ENCODE results near the gene P3H4. TPM values are rescaled to one million over a fixed set of nuclear protein-coding genes. Genes with fewer than 3 reads are reported as not detected.
A peak's percentile ranks its signal among the peaks of the same experiment; 100 is the strongest.

Gene P3H4
- total RNA-seq, 1 donor from 2014 or later, result 40.8 TPM

- no peak for DNase-seq
Measured at GRCh38 chr17:41822216-41823140, 10.7 kb upstream of the P3H4 start.

DNA sequence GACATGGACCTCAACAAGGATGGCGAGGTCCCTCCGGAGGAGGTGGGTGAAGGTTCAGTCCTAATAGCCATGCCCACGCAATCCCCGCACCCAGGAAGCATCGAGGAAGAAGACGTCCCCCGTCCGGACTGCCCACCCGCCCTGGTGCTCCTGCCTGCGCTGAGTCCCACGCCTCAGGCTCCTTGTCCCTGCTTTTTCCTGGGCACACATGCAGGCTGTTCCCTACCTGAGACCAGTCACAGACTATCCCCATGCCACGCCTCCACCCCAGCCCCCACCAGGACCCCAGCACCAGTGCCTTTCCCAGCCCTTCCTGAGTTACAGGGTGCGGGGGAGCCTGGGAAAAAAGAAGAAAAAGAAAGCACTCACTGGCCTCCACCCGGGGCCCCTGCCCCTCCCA, 10.0 kb upstream of the P3H4 start:
- DNase-seq, result no peak

GRCh38 chr17:41818024-41818423, 6.3 kb upstream of the P3H4 start:
- no peak for DNase-seq

DNA sequence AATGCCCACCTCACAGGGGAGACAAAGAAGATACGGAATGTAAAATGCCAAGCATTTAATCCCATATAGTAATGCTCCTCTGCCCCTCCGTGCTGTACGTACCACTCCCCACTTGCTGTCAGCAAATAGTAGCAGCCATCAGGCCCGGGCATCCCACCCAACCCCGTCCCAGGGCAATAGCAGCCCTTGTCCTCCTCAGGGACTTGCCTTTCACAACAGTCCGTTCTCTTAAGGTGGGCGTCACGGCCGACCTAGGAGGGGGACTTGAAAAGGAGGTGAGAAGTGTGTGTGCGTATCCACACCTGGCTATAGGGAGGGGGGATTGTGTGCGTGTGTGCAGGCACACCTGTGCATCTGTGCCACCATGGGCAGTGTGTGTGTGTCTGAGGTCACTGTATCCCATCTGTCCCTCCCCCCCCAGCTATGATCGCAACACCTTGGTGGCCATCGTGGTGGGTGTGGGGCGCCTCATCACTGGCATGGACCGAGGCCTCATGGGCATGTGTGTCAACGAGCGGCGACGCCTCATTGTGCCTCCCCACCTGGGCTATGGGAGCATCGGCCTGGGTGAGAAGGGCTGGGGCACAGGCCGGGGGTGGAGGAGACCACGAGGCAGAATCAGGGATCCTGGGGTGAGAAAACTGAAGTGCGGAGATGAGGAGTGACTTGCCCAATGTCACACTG, 5.0 kb upstream of the P3H4 start:
- DNase-seq, result no peak

GRCh38 chr17:41814195-41814594, 2.4 kb upstream of the P3H4 start:
- DNase-seq, result no peak

DNA sequence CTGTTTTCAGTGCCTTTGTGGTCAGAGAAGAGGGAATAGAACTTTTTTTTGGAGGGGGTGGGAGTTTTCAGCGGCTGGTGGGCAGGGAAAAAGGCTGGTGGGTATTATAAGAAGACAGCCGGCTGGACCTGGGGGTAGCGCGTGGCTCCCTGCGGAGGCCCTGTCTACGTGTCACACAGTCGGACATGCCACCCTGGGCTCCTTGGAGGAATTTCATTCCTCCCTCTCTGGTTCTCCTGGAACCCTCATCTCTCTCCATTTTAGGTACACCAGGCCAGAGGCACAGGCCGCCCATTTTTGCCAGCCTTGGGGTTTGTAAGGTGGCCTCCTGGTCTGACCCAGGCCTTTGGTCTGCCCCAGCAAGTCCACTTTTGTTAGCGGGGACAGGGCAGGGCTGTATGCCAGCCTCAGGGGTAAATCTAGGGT, 2.0 kb upstream of the P3H4 start:
- DNase-seq, result no peak

DNA sequence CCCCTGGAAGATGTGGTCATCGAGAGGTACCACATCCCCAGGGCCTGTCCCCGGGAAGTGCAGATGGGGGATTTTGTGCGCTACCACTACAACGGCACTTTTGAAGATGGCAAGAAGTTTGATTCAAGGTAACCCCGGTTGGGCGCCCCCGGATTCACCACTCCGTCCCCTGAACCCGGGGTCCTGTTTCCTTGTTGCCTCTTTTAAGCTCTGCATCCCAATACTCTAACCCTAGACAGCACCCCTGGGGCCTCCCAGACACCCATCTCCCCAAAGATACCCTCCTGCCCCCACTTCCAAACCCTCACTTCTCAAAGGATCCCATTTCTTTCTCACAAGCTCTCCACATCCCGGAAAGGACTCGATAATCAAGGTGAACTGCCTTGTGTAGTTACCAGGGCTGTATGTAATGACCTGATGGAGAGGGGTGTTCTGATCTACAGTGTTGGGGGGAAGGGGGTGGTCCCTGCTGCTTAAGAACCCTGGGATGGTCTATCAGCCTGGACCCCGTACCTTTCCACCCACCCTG, 1.5 kb upstream of the P3H4 start:
- no peak for DNase-seq

GRCh38 chr17:41812381-41813151, 817 bp upstream of the P3H4 start, which contains the start of gene FKBP10:
TSS of gene FKBP10 (plus strand) at chr17:41813004. CDS start at chr17:41813035, 31 bp downstream.
- DNase-seq, result peak; percentile 94

- DNase-seq, result no peak
Measured at GRCh38 chr17:41810659-41811548, 845 bp downstream of the P3H4 start.

DNA sequence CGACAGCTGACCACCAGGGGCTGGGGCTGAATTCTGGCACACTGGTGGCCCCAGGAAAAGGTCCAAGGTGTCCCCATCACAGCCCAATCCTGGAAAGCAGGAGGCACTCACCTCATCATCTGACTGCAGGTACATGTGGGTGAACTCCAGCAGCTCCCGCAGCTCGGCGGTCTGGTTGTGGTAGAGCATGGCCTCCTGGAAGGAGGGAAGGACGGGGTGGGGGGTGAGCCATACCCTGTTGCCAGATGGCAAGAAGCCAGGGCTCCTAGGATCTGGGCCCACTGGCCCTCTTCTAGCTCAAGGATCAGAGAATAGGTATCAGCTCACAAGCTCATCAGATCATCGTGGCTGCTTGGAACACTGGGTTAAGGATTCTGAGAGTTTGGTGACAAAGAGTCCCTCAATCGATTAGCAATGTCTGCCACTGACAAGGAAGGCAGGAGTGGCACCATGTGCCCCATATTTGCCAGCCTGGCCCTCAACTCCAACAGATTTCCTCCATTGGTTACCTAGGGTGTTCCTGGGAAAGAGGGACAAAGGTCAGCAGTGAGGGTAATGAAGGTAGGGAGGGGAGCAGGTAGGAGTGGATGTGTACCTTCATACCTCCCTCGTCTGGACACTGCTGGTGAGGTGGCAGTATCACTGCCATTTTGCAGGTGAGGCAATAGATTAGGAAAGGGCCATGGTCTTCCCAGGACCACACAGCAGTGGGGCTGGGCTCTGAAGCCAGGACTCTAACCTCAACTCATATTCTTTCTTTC, 4.9 kb downstream of the P3H4 start:
- DNase-seq, result no peak

DNA sequence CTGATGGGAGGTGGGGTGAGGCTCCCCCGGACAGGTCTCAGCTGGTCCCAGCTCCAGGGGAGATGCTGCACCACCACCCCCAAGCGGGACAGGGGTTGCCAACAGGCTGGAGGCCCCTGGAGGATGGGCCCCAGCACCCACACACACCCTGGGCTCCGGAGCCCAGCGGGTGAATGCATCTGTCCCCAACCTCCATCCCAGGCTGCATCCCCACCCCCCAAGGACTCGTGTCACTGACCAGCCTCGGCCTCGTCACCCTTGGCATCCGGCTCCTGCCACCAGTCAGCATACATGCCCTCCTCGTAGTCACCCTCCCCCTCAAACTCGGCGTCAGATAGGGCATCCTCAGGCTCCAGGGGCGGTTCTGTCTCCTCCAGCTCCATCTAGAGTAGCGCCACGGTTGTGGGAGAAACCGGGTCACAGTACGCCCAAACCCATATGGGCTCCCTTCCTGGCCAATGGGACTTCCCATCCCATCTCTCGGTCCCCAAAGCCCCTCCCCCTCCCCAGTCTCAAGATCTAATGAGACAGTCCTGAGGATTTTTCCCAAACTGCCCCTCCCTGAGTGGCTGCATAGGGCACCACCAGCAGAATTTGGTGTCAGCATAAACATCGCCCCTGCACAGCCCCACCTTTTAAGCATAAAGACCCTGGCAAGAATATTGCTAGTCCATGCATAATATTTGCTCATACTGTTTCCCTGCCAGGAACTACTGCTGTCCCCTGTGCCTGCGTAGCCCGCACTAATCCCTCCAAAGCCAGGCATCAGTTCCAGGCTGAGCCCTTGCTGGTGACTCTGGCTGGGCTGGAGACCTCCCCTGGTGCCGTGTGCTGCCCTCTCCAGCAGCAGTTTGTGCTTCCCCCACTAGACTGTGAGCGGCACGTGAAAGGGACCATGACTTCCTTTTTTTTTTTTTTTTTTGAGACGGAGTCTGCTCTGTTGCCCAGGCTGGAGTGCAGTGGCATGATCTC, 8.4 kb downstream of the P3H4 start:
- DNase-seq, result peak; percentile 40

DNA sequence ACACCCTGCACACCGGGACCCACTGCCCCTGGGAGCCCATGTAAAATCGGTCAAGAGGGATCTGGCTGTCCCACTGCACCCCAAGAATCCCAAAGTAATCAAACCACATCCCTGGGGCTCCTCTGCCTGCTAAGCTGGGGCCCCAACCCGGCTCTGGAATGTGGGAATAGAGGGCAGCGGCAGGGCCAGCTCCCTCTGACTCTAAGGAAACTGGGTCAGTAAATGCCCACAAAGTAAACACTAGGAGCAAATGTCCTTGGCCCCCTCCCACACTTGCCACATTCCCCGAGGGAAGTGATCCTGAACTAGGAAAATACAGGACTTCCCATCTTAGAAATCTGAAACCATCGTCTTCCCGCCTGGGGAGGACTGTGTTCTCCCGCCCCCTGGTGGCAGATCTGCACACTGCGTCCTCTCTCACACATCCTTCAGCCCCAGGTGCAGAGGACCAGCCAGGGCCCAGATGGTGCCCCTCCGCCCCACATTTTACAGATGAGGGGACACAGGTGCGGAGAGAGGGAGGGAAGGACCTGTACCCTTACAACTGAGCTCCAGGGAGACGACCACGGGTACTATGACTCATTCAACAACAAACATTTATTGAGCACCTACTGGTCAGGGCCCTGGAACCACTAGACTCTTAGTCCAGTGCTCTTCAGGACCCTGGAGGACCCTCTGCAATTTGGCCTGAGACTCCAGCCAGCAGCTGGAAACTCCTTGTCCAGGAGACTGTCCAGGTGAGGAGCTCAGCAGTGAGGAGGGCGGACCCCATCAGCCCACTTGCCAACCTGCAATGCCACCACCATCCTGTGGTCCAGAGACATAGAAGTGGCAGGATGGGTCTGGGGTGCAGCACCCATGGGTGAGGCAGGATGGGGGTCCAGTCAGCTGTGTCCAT, 10.1 kb downstream of the P3H4 start:
- DNase-seq, result peak; percentile 93

GRCh38 chr17:41800601-41801373, 11.0 kb downstream of the P3H4 start:
- peak; percentile 79 for DNase-seq

- DNase-seq, result no peak
Measured at GRCh38 chr17:41799366-41799765, 12.4 kb downstream of the P3H4 start.

DNA sequence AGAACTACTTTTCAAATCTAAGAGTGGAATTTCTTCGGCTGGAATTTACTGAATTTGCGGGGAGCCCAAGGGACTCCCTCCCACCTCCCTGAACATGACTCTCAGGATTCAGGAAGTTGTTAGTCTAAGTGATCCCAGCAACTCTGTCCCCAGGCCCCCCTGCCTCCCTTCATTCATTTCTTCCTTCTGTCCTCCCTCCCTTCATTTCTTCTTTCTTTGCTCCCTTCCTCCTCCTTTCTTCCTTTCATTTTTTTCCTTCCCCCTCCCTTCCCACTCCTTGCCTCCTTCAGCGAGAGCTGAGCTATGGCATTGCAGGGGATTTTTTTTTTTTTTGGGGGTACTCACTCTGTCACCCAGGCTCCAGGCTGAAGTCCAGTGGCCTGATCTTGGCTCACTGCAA, 14.4 kb downstream of the P3H4 start:
- no peak for DNase-seq

DNA sequence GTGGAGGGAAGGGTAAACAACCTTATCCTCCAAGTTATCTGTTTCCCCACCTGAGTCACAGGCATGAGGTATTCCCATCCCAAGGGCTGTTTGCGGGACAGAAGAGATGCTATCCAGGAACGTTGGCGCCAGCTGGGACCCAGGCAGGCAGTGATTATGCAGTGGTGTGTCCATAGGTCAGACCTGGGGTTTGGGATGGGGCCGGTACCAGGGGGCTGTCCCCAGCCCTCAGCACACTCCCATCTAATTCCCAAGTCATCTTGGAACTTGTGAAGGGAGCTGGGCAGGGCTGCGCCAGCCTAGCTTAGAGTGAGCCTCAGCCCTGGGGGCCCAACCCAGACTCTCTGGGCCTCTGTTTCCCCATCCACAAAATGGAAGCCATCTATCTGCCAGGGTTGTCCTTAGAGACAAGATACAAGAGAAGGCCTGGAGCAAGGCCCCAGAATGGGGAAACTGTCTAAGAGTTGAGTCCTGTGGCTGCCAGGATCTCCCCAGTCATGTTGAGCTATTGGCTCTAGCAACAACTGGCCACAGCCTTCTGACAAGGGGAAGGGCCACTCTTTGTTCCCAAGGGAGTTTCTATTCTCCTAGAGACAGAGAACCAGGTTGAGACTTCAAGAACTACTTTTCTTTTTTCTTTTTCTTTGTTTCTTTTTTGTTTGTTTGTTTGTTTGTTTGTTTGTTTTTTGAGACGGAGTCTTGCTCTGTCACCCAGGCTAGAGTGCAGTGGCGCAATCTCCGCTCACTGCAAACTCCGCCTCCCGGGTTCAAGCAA, 15.4 kb downstream of the P3H4 start:
- no peak for DNase-seq

Data from tongue (tissue), 2 donors.